PC-9 (cell line): ENCODE results near the gene PARN.

Experiments used
- CTCF ChIP-seq: fragments of 200-600 bp; sonication (generic); conservative IDR thresholded peaks from 2 replicates; pipeline ENCODE4 v1.6.1; 2017; ENCODE audit warnings: mixed run types, antibody characterized with exemption, mild to moderate bottlenecking, moderate library complexity
- EZH2 ChIP-seq: fragments of 200-600 bp; sonication (generic); IDR thresholded peaks from 2 replicates; pipeline ENCODE4 v1.8.0; 2017; ENCODE audit warnings: antibody characterized with exemption, low read depth

- TF ChIP-seq CTCF (no peak), EZH2 (no peak)
Measured at GRCh38 chr16:14652726-14653125, 22.7 kb upstream of the PARN start.
